ENCODE data around the gene TBX15.
A peak's percentile ranks its signal among the peaks of the same experiment; 100 is the strongest.

TBX15 gene

GRCh38 chr1:118988186-118989005 lies at the start of gene TBX15:
TSS of gene TBX15 (minus strand) at chr1:118988343. CDS start at chr1:118987795, 548 bp downstream.
- DNase-seq: peak; percentile 94

- DNase-seq: no peak
These were observed 46.2 kb upstream of the TBX15 start for GRCh38 chr1:119034359-119034758.

GRCh38 chr1:119032986-119033385 lies 44.8 kb upstream of the TBX15 start:
- DNase-seq: no peak

- DNase-seq: no peak
These were observed 39.6 kb upstream of the TBX15 start for GRCh38 chr1:119027759-119028158.

- DNase-seq: no peak
These were observed 38.8 kb upstream of the TBX15 start for GRCh38 chr1:119026956-119027355.

- DNase-seq: no peak
These were observed 27.4 kb upstream of the TBX15 start for GRCh38 chr1:119015547-119015946.

- no peak for DNase-seq
These were observed 24.2 kb upstream of the TBX15 start for GRCh38 chr1:119012383-119012782.

GRCh38 chr1:119011706-119012105 lies 23.6 kb upstream of the TBX15 start:
- no peak for DNase-seq

GRCh38 chr1:119011116-119011515 lies 23.0 kb upstream of the TBX15 start:
- no peak for DNase-seq

GRCh38 chr1:119010201-119010600 lies 22.1 kb upstream of the TBX15 start:
- DNase-seq: no peak

- no peak for DNase-seq
These were observed 21.1 kb upstream of the TBX15 start for GRCh38 chr1:119009312-119009655.

GRCh38 chr1:119008483-119009311 lies 20.6 kb upstream of the TBX15 start:
- DNase-seq: peak; percentile 82

- no peak for DNase-seq
These were observed 19.7 kb upstream of the TBX15 start for GRCh38 chr1:119007670-119008482.

GRCh38 chr1:119007339-119007669 lies 19.2 kb upstream of the TBX15 start:
- DNase-seq: no peak

- no peak for DNase-seq
These were observed 18.5 kb upstream of the TBX15 start for GRCh38 chr1:119006406-119007279.

GRCh38 chr1:119005724-119006405 lies 17.7 kb upstream of the TBX15 start:
- no peak for DNase-seq

- no peak for DNase-seq
These were observed 16.6 kb upstream of the TBX15 start for GRCh38 chr1:119004781-119005180.

- DNase-seq: no peak
These were observed 16.0 kb upstream of the TBX15 start for GRCh38 chr1:119004129-119004527.

- DNase-seq: no peak
These were observed 15.4 kb upstream of the TBX15 start for GRCh38 chr1:119003413-119004128.

- no peak for DNase-seq
These were observed 14.0 kb upstream of the TBX15 start for GRCh38 chr1:119002028-119002686.
